Ovary (tissue), 3 donors: Measurements from ENCODE around the gene TET3.

Experiments
- POLR2A ChIP-seq: fragments of 450-650 bp; IDR thresholded peaks from one replicate; pipeline ENCODE4 v1.6.1; 2017; ENCODE audit warnings: antibody characterized with exemption, mild to moderate bottlenecking, moderate library complexity
- TF ChIP-seq, protein P1 (sequence below), 3 donors: fragments of 450-650 bp in 2 of 3; fragments of 200-600 bp in 1 of 3; IDR thresholded peaks; one replicate each; pipeline versions ENCODE4 v1.5.1 to v1.8.0; 2016 to 2022; ENCODE audit warnings: antibody characterized with exemption in 3 of 3, mild to moderate bottlenecking in 1 of 3
- donor health status: DM: no; HTN: no; CAD: no.

DNA sequence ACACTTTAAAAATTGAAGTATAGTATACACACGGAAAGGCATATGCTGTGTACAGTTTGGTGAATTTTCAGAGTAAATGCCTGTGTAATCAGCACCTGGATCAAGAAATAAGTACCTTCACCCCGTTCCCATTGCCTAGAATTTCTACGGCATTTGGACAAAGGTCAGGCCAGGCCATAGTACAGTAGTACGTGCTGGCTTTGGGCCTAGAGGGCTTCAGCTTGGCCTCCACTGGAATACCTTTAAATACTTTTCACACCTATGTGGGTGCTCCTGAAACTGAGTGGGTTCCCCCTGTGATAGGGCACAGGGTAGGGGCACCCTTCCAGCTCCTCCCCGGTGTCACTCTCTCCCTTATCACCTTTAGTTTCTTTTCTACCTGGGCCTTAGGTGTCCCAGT is 26.5 kb downstream of the TET3 start:
- no peak for TF ChIP-seq POLR2A
- TF ChIP-seq, protein P1, sequence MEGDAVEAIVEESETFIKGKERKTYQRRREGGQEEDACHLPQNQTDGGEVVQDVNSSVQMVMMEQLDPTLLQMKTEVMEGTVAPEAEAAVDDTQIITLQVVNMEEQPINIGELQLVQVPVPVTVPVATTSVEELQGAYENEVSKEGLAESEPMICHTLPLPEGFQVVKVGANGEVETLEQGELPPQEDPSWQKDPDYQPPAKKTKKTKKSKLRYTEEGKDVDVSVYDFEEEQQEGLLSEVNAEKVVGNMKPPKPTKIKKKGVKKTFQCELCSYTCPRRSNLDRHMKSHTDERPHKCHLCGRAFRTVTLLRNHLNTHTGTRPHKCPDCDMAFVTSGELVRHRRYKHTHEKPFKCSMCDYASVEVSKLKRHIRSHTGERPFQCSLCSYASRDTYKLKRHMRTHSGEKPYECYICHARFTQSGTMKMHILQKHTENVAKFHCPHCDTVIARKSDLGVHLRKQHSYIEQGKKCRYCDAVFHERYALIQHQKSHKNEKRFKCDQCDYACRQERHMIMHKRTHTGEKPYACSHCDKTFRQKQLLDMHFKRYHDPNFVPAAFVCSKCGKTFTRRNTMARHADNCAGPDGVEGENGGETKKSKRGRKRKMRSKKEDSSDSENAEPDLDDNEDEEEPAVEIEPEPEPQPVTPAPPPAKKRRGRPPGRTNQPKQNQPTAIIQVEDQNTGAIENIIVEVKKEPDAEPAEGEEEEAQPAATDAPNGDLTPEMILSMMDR (IDR thresholded peaks at IDR 0.05), result no peak
